Mucosa of stomach (tissue), 1 donor: ENCODE measurements around the gene CERS1.

ENCODE experiments used
- H3K27me3 ChIP-seq: one replicate; pipeline ENCODE4 v1.7.0; 2013; ENCODE audit warnings: mild to moderate bottlenecking, low read length; ENCODE audit not compliant: control insufficient read depth, insufficient read depth
- H3K36me3 ChIP-seq: one replicate; pipeline ENCODE4 v1.7.0; 2013; ENCODE audit warnings: low read length; ENCODE audit not compliant: control insufficient read depth, insufficient read depth
- H3K4me1 ChIP-seq: one replicate; pipeline ENCODE4 v1.7.0; 2013; ENCODE audit warnings: mild to moderate bottlenecking, low read length; ENCODE audit not compliant: control insufficient read depth, insufficient read depth
- H3K4me3 ChIP-seq: one replicate; pipeline ENCODE4 v1.7.0; 2013; ENCODE audit warnings: low read length
- H3K9ac ChIP-seq: one replicate; pipeline ENCODE4 v1.7.0; 2013; ENCODE audit warnings: mild to moderate bottlenecking, low read length, moderate library complexity
- H3K9me3 ChIP-seq: one replicate; pipeline ENCODE4 v1.7.0; 2013; ENCODE audit warnings: mild to moderate bottlenecking, low read length, moderate library complexity; ENCODE audit not compliant: control insufficient read depth
- donor health status: Pancreatic carcinoma.

Gene CERS1

GRCh38 chr19:18913466-18913865 is 17.5 kb upstream of the CERS1 start:
- H3K4me1 ChIP-seq = peaks cover 6% of the 10 kb centered on the region

GRCh38 chr19:18912933-18913332 is 17.0 kb upstream of the CERS1 start:
- no peaks in the 10 kb centered on the region for H3K36me3 ChIP-seq
- H3K9ac ChIP-seq = no peak overlapping the region
- H3K4me3 ChIP-seq = no peak overlapping the region
- H3K4me1 ChIP-seq = peaks cover 6% of the 10 kb centered on the region
- H3K9me3 ChIP-seq = no peaks in the 10 kb centered on the region
- H3K27me3 ChIP-seq = no peaks in the 10 kb centered on the region

More at GRCh38 chr19:18913466-18913865, 17.5 kb upstream of the CERS1 start:
- no peak overlapping the region for H3K4me3 ChIP-seq
- no peaks in the 10 kb centered on the region for H3K36me3 ChIP-seq
- H3K9ac ChIP-seq = no peak overlapping the region
- H3K27me3 ChIP-seq = no peaks in the 10 kb centered on the region
- no peaks in the 10 kb centered on the region for H3K9me3 ChIP-seq

GRCh38 chr19:18910801-18911436 is 15.0 kb upstream of the CERS1 start:
- no peaks in the 10 kb centered on the region for H3K9me3 ChIP-seq
- H3K27me3 ChIP-seq = no peaks in the 10 kb centered on the region
- no peaks in the 10 kb centered on the region for H3K36me3 ChIP-seq
- H3K4me3 ChIP-seq = no peak overlapping the region
- no peak overlapping the region for H3K9ac ChIP-seq
- H3K4me1 ChIP-seq = no peaks in the 10 kb centered on the region

GRCh38 chr19:18910010-18910409 is 14.1 kb upstream of the CERS1 start:
- Histone ChIP-seq H3K4me3 (no peak overlapping the region), H3K36me3 (peaks cover 6% of the 10 kb centered on the region), H3K9me3 (no peaks in the 10 kb centered on the region), H3K4me1 (no peaks in the 10 kb centered on the region), H3K27me3 (no peaks in the 10 kb centered on the region), H3K9ac (no peak overlapping the region)

- Histone ChIP-seq H3K36me3 (peaks cover 13% of the 10 kb centered on the region), H3K4me3 (no peak overlapping the region), H3K9me3 (no peaks in the 10 kb centered on the region), H3K4me1 (no peaks in the 10 kb centered on the region), H3K9ac (no peak overlapping the region), H3K27me3 (no peaks in the 10 kb centered on the region)
Observed at GRCh38 chr19:18908917-18909619, 13.1 kb upstream of the CERS1 start.

- no peak overlapping the region for H3K4me3 ChIP-seq
- no peaks in the 10 kb centered on the region for H3K27me3 ChIP-seq
- H3K4me1 ChIP-seq = no peaks in the 10 kb centered on the region
- no peak overlapping the region for H3K9ac ChIP-seq
- H3K9me3 ChIP-seq = no peaks in the 10 kb centered on the region
- H3K36me3 ChIP-seq = peaks cover 13% of the 10 kb centered on the region
Observed at GRCh38 chr19:18906605-18907519, 10.9 kb upstream of the CERS1 start.

GRCh38 chr19:18905513-18906236 is 9.7 kb upstream of the CERS1 start:
- Histone ChIP-seq H3K27me3 (no peaks in the 10 kb centered on the region), H3K9ac (no peak overlapping the region), H3K4me1 (no peaks in the 10 kb centered on the region), H3K4me3 (no peak overlapping the region), H3K36me3 (peaks cover 13% of the 10 kb centered on the region), H3K9me3 (no peaks in the 10 kb centered on the region)

GRCh38 chr19:18905058-18905456 is 9.1 kb upstream of the CERS1 start:
- H3K27me3 ChIP-seq = no peaks in the 10 kb centered on the region
- H3K4me1 ChIP-seq = no peaks in the 10 kb centered on the region
- no peak overlapping the region for H3K4me3 ChIP-seq
- no peak overlapping the region for H3K9ac ChIP-seq
- no peaks in the 10 kb centered on the region for H3K9me3 ChIP-seq
- H3K36me3 ChIP-seq = peaks cover 13% of the 10 kb centered on the region

- no peaks in the 10 kb centered on the region for H3K27me3 ChIP-seq
- H3K4me1 ChIP-seq = no peaks in the 10 kb centered on the region
- H3K36me3 ChIP-seq = peaks cover 13% of the 10 kb centered on the region
- H3K9ac ChIP-seq = no peak overlapping the region
- no peaks in the 10 kb centered on the region for H3K9me3 ChIP-seq
- no peak overlapping the region for H3K4me3 ChIP-seq
Observed at GRCh38 chr19:18904334-18905057, 8.5 kb upstream of the CERS1 start.

GRCh38 chr19:18903156-18904037 is 7.4 kb upstream of the CERS1 start:
- no peak overlapping the region for H3K9ac ChIP-seq
- peaks cover 13% of the 10 kb centered on the region for H3K36me3 ChIP-seq
- H3K27me3 ChIP-seq = no peaks in the 10 kb centered on the region
- no peak overlapping the region for H3K4me3 ChIP-seq
- no peaks in the 10 kb centered on the region for H3K9me3 ChIP-seq
- peaks cover 9% of the 10 kb centered on the region for H3K4me1 ChIP-seq
